Esophagus mucosa (tissue), 1 donor: Measurements from ENCODE around the gene FBXL17. TPM values are rescaled to one million over a fixed set of nuclear protein-coding genes. Genes with fewer than 3 reads are reported as not detected.

ENCODE experiments used
- ATAC-seq: fragments of 200-7000 bp; cut with Tn5 transposase; one replicate; pipeline ENCODE4 v1.9.1; 2020
- total RNA-seq: library from RNA; stranded (reverse); gene quantifications from one replicate; pipeline ENCODE4 v1.2.4, GENCODE V29; 2023
- donor health status: DM: yes; HTN: yes; CAD: no.

FBXL17 gene
- total RNA-seq, 1 donor from 2014 or later = 13.0 TPM

DNA sequence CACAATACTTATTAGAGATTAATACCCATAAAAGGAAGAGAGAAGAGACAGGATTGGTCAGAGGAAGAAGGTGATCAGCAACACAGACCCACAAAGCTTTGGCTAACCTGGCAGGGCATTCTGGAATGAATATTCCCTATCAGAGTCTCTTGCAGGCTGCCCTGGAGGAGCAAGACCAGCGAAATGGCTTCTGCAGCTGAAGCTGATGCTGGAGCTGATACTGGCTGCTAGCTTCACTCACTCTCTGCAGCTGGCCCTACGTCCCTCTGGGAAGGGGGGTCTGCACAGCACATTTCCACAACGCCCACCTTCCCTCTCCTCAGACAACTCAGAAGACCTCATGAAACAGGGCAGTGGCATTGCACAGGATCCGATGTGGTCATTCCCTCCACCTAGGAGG, 541.3 kb downstream of the FBXL17 start:
- no peak for ATAC-seq

DNA sequence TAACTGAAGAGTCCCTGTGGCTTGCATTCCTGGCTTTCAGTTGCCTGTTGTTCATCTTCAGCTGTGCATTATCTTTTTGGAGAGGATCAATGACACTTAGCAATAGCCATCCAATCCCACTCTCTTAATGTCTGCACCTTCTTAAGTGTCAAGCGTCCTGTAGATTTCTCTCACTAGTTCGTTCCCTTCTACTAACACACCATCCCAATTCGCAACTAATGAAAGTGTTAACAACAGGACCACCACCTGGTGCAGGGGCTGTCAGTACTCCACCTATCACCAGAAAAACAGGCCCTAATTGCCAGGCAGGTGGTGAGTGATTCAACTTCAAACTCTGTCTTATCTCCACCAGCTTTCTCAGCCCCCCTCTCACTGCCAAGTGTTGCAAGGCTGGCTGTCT, 541.7 kb downstream of the FBXL17 start:
- no peak for ATAC-seq

DNA sequence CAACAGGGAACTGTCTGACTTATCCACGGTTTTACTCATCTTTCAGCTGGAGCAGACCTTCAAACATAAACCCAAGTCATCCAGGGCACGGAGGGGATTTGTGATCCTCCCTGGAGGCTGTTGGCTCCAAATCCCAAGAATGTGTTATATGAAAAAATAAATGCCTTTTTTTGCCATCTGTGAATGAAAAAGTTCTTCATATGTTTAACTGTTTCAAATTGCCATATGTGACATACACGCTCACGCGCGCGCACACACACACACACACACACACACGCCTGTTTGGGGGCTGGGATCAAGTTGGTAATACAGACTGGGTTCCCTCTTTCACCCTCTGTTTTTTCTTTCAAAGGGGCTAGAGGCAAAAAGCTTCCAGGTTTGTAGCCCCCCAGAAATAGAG, 546.8 kb downstream of the FBXL17 start:
- no peak for ATAC-seq

DNA sequence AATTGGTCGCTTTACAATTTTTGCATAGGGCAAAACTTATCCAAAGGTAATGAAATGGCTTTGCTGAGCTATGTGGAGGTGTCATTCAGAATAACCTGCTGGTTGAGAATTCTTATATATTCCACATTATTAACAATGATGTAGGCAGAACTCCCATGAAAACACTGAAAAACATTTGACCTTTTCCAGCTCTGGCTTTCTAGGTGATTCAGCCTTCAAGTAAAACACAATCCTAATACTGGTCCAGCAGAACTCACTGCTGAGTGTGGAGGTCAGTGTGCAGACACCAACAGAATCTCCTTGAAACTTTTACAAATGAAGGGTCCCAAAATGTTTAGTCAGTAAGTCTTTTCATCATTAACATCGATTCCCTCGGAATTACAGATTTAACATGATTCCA, 549.2 kb downstream of the FBXL17 start:
- ATAC-seq = no peak

DNA sequence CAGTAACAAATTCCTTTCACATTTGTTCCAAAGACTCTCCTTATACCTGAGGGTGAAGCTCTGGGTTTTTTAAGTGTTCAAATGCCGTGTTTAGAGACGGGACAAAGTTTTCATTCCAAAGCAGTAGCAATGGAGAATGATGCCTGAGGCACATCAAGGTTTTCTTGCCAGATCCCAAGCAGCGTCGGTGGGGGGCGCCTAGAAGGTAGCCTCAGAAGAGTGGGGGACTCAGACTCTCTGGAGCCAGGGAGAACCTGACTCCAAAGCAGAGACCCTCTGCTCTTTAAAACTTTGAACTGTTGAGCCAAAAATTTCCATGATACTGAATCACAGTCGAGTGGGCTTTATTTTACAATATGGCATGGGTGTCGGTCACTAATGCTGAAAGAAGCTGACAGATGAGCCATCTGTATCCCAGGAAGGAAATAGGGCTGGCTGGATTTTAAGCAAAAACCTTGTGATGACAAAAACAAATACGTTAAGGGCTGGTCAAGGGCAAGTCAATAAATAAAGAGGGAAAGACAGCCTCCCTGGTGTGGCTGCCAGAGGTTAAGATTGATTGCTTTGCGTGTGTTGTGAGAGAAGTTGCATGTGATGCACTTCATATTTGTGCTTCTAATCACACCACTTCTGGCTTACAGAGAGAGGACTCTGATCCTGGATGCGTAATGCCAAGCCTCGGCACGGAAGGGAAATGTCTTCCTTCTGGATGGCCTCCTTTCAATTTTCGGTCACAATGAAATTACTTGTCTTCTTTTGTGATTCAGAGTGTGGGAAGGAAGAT, 550.1 kb downstream of the FBXL17 start:
- ATAC-seq = no peak

DNA sequence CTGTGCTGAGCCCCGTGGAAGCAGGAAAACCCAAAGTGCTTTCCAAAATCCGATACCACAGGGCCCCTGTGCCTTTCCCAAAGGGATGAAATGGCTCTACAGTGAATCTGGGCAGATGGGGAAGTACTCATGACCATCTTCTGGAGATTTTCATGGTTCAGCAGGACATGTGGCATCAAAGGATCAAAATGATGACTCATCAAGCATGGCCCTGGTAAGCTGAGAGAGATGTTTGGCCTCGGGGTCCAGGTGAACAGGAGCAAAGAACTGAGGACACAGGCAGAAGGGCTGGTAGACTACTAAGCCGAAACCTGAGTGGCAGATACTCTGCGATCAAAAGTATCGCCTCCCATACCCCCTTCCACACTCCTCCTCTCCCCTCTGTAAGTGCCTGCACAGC, 551.1 kb downstream of the FBXL17 start:
- ATAC-seq = no peak

DNA sequence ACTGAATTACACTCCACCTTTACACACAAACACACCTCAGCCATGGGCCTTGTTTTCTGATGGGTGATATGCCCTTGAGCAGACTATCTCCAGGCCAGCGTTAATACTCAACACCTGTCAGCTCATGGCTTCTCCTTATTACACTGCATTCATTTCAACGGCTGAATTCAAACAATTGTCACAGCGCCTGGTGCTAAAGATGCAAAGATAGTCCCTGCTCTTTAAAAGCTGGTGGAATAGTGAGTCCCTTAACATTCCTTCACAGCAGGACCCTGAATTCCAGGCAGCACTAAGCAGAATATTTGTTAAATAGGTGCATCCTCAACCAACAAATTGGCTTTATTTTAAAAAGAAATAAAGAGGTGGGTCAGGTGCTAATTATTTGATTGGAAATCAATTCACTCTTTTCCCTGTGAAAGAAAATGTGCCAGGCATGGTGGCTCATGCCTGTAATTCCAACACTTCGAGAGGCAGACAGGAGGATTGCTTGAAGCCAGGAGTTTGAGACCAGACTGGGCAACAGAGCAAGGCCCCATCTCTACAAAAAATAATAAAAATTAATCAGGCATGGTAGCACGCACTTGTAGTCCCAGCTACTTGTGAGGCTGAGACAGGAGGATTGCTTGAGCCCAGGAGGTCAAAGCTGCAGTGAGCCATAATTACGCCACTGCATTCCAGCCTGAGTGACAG, 555.4 kb downstream of the FBXL17 start:
- ATAC-seq = no peak

DNA sequence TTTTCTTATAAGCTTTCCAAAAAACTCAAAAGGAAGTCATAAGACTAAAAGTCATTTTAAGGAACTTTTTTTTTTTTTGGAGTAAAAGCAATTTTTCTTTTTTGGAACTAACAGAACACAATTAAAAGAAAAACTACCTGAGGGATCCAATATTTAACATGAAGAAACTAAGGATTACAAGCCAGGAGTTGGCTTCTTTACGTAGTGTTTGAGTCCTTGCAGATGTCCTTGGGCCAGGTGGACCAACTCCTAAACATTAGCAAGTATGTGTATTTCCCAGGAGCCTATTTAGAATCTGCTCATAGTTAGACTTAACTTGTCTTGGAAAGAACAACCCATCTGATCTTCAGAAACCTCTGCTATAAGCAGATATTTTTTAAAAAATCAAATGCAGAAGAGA, 557.1 kb downstream of the FBXL17 start:
- ATAC-seq = no peak

DNA sequence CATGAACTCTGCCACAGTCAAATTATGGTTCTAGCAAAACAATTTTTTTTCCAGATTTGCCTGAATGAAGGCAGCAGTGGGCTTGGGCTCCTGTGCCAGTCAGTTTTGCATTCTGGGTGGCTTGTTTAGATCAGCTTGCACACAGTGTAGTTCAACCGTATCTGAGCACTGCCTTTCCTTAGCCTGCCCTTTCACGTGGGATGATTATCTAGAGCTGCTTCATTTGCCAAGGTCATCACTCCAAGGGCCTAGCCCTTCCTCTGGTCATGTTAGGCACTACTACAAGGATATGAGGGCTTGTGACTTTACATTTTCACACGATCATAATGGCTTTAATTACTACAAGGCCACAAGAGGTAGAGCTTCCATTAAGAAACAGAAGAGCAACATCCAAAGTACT, 560.6 kb downstream of the FBXL17 start:
- no peak for ATAC-seq

DNA sequence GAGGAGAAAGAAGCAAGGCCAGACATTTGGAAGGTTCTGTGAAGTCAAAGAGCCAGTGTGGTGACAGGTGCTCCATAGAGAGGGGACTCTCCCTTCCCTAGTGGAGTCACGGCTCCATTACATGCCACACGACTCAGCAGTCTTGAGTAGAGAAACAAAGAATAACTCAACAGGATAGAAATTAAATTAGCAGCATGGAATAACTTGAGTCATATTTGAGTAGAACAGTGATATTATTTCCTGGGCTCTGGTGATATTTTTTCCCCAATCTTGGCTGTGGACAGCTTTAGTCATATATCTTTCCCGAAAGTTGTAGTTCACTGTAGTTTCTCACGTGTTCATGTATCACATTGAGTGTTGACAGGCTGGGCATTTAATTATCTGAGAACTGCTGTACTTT, 561.5 kb downstream of the FBXL17 start:
- no peak for ATAC-seq

DNA sequence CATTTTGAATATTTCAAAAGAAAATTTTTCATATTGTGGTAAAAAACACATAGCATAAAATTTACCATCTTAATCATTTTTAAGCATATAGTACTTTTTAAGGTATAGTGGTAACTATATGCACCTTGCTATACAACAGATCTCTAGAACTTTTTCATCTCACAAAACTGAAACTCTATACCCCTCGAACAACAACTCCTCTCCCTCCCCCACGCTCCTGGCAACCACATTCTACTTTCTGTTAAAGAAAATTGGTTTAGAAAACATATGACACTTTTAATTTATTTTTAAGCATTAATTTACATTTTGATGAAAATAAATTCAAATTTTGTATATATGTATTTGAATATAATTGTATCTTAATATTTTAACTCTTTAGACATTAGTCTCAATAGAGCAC, 563.9 kb downstream of the FBXL17 start:
- ATAC-seq = no peak

DNA sequence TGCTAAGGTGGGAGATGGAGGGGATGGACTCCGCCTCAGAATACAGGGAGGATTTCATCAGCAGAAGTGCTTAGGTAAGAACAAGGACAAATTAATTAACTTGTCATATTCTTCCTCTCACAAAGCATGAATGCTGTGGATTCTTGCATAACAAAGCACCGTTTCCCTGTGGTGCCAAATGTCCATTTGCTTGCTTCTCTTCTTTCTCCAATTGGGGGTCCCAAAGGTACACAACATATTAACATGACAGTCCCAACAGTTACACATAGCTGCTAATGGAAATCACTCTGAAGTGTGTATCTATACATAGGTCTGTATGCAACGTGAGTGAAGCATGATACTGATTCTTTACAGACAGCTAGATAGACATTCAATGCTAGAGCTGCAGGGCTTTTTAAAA, 564.5 kb downstream of the FBXL17 start:
- ATAC-seq = no peak

DNA sequence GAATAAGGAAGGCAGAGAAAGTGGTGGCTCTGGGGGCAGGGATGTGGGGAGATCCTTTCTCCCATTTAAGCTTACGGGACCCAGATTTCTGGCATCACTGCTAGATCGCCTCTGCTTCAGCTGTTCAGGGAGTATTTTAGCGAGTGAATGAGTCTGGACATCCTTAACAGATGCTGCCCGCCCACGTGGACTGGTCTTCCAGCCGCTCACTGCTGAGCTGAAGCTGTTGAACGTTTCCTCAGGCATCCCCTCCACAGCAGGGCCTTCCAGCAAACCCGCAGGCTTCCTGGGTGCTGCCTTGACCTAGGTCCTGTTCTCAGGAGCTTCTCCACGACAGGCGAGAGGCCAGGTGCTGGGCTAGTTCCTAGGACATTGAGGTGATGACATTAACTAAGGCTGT, 566.8 kb downstream of the FBXL17 start:
- ATAC-seq = no peak

DNA sequence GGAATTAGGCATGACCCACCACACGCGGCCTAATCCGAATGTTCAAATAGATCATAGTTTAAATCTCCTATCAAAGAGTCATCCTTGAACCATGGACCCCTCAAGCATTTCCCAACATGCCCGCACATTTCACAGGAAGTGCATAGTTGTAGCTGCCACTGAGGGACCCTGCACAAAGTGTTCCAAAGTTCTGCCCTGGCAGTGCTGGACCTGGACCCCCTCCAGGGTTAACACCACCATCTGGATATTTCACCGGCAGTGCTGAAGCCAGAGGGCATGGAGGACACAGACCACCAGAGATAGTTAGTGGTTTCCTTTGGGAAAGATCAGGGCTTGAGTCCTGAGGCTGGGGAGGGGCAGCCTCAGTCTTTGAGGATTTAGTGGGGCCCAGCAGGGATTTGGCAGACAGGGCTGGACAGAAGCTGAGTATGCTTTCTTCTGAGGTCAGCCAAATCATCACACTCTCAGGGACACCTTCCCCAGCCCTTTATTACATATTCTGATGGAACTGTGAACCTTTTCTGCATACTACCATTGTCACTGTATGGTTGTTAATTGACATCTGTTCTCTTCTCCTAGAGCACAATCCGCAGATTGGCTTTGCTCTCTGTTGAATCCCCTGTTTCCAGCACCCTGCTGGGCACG, 567.6 kb downstream of the FBXL17 start:
- no peak for ATAC-seq

DNA sequence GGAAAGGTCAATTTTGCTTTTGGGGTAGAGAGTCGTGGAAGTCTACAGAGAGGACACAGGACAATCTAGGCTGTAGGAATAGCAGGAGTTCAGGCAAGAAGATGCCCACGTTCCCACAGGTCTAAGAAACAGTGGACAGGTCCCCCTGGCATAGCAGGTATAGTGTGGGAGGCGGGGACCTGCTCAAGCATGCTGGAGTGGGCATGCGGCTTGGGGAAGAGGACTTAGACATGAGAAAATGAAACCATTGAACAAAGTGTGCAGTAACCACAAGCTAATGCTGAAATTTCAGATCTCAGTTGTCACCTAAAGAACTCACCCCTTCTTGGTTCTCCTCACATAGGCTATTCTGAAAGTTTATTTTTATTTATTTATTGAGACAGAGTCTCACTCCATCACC, 568.3 kb downstream of the FBXL17 start:
- no peak for ATAC-seq

DNA sequence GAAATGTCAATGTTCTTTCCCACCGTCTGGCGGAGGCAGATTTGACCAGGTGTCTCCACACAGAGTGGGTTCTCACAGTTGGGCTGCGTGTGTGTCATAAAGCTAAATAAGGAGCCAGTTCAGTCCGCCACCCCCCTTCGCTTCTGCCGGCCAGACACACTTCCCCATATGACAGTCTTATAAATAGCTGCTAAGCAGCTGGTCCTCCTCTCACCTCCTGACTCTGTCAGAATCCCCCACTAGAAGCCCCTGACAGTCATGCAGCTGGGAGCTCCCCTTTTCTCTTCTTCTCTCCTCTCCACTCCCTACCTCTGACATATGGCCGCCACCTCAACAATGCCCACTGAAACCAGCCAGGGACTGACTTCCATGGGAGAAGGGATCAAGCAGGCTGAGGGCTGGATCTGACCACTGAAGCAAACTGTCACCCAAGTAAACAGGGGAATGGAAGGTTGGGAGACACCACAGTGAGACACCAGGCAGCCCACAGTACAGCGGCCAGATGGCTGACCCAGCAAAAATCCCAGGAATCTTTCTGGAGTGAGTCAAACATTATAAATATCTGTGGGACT, 569.2 kb downstream of the FBXL17 start:
- ATAC-seq = no peak

DNA sequence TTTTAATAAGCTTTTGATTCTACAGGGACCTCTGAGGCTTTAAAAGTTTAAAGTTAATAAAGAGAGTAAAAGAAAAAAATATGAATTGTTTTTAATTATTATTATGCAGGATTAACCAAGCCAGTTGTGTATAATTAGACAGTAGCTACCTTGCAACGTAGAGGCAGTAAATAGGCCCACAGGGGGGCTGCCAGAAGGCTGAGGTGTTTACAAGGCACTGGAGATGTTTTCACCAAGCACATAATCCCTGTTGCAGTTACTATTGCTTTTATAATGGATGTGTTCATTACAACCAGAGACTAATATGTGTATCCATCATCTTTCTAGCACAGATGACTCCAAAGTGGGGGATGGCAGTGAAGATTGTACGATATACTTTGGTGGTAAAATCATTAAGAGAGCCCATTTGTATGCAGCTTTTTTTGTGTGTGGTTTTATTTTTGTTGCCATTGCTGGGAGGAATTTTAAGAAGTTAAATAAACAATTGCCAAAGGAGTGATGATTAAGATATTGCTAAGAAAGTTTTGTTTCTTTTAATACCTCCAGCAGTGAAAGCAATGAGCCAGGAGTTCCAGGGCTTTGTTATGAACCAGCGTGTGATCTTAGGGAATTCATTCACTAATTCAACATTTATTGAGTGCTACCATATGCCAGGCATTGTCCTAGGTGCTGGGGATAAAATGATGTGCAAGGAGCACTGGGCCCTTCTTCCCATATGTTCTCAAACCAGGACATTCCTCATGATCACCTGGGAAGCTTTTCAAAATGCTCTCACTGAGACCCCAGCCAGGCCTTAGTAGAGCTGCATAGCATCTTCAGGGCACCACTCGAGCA, 572.5 kb downstream of the FBXL17 start:
- no peak for ATAC-seq
